Body of pancreas (tissue), 4 donors: Measurements from ENCODE around the gene NRCAM. TPM values are rescaled to one million over a fixed set of nuclear protein-coding genes. Genes with fewer than 3 reads are reported as not detected.
"Not testable (repeated sequence)": the region's sequence is repeated elsewhere in the genome, so short reads cannot be mapped to it uniquely, and the experiment has no call there.

Experiments
- ATAC-seq: fragments of 150-250 bp; one replicate; pipeline ENCODE4 v1.9.1; 2016
- DNase-seq, 4 donors: peaks; one replicate each; pipeline ENCODE4 v3.0.0-alpha.2; 2019
- H3K27ac ChIP-seq, 4 donors: fragments of 200-600 bp; sonication (generic); 1 replicate in 3 of 4; 2 replicates in 1 of 4; pipeline versions ENCODE4 v1.5.1 to v1.6.1; 2016 to 2019; ENCODE audit warnings: mild to moderate bottlenecking in 1 of 4, mixed read lengths in 1 of 4, moderate library complexity in 1 of 4
- H3K27me3 ChIP-seq, 2 donors: fragments of 200-600 bp; sonication (generic); one replicate each; pipeline ENCODE4 v1.6.0; 2016; ENCODE audit warnings: mild to moderate bottlenecking in 1 of 2
- H3K36me3 ChIP-seq, 2 donors: fragments of 200-600 bp; sonication (generic); replicated peaks in 1 of 2; 2 replicates each; pipeline ENCODE4 v1.5.1; 2016; ENCODE audit warnings: low read depth in 2 of 2; ENCODE audit not compliant: insufficient read depth in 1 of 2
- H3K4me1 ChIP-seq: fragments of 200-600 bp; sonication (generic); one replicate; pipeline ENCODE4 v1.6.0; 2016
- H3K4me3 ChIP-seq, 2 donors: fragments of 200-600 bp; sonication (generic); 1 replicate in 1 of 2; 2 replicates in 1 of 2; pipeline ENCODE4 v1.5.1; 2016 to 2019
- H3K9me3 ChIP-seq, 3 donors: fragments of 200-600 bp; sonication (generic); 1 replicate in 2 of 3; 2 replicates in 1 of 3; pipeline ENCODE4 v1.5.1; 2016
- POLR2A ChIP-seq, 3 donors: fragments of 450-650 bp; IDR thresholded peaks; one replicate each; pipeline ENCODE4 v1.6.1; 2016; ENCODE audit warnings: antibody characterized with exemption in 3 of 3, mild to moderate bottlenecking in 2 of 3
- WGBS, 2 donors: methylation state at CpG; one replicate each; pipeline ENCODE4 v1.1.5; 2017; 5-methylcytosine and 5-hydroxymethylcytosine counted together
- intact Hi-C: fragments of 100-400 bp; cut with DNase I; formaldehyde crosslinking; loops from one replicate; pipeline ENCODE4 v1.15.1; 2023
- total RNA-seq, 2 donors: library from RNA; depleted of rRNA; stranded (reverse); fragments of >200 nt; gene quantifications; one replicate each; pipeline ENCODE4 v1.1.0, GENCODE V29; 2016
- TF ChIP-seq, protein P1 (sequence below), 7 experiments: fragments of 450-650 bp in 4 of 7; fragments of 200-600 bp in 3 of 7; sonication (generic) in 3 of 7; IDR thresholded peaks; one replicate each; pipeline ENCODE4 v1.5.1; 2016 to 2019; ENCODE audit warnings: antibody characterized with exemption in 7 of 7

Gene NRCAM
- total RNA-seq, 2 donors from 2014 or later: 39.4 to 49.8 TPM

DNA sequence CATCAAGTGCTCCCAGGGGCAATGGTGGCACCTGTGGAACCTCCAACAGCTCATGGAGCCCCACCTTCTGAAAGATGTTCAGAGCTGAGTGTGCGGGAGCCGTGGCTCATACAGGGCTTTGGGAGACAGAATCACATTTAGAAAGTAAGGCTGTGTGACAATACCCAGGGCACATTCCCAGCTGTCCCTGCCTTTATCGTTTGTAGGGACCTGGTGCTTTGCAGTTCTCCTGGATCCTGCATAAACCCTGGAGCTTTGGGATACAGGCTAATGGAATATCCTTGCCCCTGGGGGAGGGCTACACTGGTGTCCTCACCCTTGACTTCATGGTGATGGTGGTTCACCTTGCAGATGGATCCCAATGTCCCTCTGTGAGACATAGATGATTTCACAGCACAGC lies 191.2 kb downstream of the NRCAM start:
- no peak overlapping the region for H3K27ac ChIP-seq
- no peaks in the 10 kb centered on the region for H3K36me3 ChIP-seq
- H3K27me3 ChIP-seq: no peaks in the 10 kb centered on the region
- DNase-seq (no peak), ATAC-seq (no peak)
- intact Hi-C loops: no loop called here
- H3K4me1 ChIP-seq: peaks cover 30% of the 10 kb centered on the region
- TF ChIP-seq, protein P1, sequence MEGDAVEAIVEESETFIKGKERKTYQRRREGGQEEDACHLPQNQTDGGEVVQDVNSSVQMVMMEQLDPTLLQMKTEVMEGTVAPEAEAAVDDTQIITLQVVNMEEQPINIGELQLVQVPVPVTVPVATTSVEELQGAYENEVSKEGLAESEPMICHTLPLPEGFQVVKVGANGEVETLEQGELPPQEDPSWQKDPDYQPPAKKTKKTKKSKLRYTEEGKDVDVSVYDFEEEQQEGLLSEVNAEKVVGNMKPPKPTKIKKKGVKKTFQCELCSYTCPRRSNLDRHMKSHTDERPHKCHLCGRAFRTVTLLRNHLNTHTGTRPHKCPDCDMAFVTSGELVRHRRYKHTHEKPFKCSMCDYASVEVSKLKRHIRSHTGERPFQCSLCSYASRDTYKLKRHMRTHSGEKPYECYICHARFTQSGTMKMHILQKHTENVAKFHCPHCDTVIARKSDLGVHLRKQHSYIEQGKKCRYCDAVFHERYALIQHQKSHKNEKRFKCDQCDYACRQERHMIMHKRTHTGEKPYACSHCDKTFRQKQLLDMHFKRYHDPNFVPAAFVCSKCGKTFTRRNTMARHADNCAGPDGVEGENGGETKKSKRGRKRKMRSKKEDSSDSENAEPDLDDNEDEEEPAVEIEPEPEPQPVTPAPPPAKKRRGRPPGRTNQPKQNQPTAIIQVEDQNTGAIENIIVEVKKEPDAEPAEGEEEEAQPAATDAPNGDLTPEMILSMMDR (IDR thresholded peaks at IDR 0.05): no peak
- no peak for TF ChIP-seq POLR2A (IDR thresholded peaks at IDR 0.05)
- H3K4me3 ChIP-seq: no peak overlapping the region
- WGBS, 2 donors: 81 to 98% methylated on average over 3 of the region's 3 CpGs
- no peaks in the 10 kb centered on the region for H3K9me3 ChIP-seq

DNA sequence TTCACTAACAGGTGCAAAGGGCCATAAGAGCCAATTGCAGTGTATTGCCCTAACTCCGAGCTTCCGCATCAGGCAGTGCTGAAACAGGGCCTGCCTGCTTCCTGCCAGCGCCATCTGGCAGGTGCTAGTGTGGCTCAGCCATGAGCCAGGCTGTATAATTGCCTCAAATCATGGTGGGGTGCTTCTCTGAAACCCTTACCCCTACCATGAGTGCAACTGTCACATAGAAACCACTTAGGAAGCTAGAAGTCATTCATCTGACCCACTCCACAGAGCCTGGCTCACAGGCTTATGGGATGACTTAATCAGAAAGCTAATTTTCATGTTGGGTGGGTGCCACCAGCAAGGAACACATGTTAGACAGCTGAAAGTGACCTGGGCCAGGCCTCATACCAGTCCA lies 192.8 kb downstream of the NRCAM start:
- ATAC-seq (peak; percentile 40), DNase-seq (peak; percentile 23 to 59 (median 30))
- 80 to 95% methylated on average over 3 of the region's 3 CpGs for WGBS, 2 donors
- H3K36me3 ChIP-seq: no peaks in the 10 kb centered on the region
- intact Hi-C loops: no loop called here
- peaks cover 22% of the 10 kb centered on the region for H3K4me1 ChIP-seq
- H3K9me3 ChIP-seq: no peaks in the 10 kb centered on the region
- H3K27ac ChIP-seq: no peak overlapping the region
- no peaks in the 10 kb centered on the region for H3K27me3 ChIP-seq
- no peak overlapping the region for H3K4me3 ChIP-seq
- TF ChIP-seq POLR2A (IDR thresholded peaks at IDR 0.05): no peak
- TF ChIP-seq, protein P1 (IDR thresholded peaks at IDR 0.05): no peak

DNA sequence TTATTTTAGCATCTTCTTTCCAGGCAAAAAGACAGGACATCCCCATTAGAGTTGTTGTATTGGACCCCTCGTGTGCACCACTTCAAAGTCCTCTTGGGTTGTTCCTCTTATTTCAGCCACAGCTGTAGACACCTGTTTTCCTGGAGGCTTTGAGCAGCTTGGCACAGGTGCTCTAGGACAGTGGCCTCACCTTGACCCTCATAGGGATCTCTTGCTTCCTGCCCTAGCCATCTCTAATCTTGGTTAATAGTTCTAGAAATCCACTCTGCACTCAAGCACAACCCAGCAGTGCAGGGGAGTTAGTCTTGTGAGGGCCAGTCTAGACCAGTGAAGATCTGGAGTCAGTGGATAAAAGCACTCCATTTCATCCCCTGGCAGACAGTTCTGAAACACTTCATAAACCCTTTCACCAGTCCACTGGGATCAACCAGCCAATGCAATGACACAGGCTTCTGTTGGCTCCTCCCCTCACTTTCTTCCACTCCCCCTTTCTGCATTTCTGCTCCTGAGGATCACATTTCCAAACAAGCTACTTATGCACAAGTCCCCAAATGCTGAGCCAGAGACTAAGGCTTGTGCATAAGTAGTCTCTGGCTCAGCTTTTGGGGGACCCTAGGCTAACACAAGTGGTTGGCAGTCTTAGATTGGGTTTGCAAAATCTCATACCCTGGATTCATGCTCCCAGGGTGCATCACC lies 194.5 kb downstream of the NRCAM start:
- Histone ChIP-seq H3K4me1 (peaks cover 19% of the 10 kb centered on the region), H3K27me3 (no peaks in the 10 kb centered on the region), H3K36me3 (no peaks in the 10 kb centered on the region), H3K9me3 (no peaks in the 10 kb centered on the region), H3K27ac (no peak overlapping the region), H3K4me3 (no peak overlapping the region)
- TF ChIP-seq, protein P1 (IDR thresholded peaks at IDR 0.05): no peak
- no peak for TF ChIP-seq POLR2A (IDR thresholded peaks at IDR 0.05)
- ATAC-seq (no peak), DNase-seq (no peak)
- intact Hi-C loops: no loop called here
- WGBS, 2 donors: 82 to 95% methylated on average over 1 of the region's 1 CpG

DNA sequence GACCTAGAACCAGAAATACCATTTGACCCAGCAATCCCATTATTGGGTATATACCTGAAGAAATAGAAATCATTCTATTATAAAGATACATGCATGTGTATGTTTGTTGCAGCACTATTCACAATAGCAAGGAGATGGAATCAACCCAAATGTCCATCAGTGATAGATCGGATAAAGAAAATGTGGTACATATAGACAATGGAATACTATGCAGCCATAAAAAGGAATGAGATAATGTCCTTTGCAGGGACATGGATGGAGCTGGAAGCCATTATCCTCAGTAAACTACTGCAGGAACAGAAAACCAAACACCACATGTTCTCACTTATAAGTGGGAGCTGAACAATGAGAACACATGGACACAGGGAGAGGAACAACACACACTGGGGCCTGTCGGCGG lies 196.8 kb downstream of the NRCAM start:
- intact Hi-C loops: not testable (repeated sequence)

DNA sequence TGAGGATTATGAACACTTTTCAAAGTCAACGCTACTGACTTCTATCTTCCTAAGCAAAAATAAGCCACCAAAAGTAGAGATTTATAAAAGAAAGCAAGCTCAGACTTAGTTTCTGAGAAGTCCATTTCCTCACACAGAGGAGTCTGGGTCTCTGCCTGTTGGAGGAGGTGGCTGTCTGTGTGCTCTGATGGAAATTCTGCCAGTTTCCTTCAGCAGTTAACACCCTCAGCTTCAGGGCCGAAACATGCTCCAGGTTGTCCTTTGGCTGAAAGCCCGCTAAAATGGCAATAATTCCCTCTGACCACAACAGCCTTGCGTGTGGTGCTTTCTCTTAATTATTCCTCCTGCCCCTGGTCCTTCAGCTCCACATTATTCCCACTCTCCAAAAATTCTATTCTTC lies 198.3 kb downstream of the NRCAM start:
- H3K9me3 ChIP-seq: no peaks in the 10 kb centered on the region
- TF ChIP-seq POLR2A (IDR thresholded peaks at IDR 0.05): no peak
- TF ChIP-seq, protein P1 (IDR thresholded peaks at IDR 0.05): no peak
- H3K4me1 ChIP-seq: peaks cover 3% of the 10 kb centered on the region
- peak in 3 of 4 donors; percentile 19 to 47 (median 29) for DNase-seq
- H3K27me3 ChIP-seq: no peaks in the 10 kb centered on the region
- 61 to 65% methylated on average over 4 of the region's 4 CpGs for WGBS, 2 donors
- H3K4me3 ChIP-seq: no peak overlapping the region
- intact Hi-C loops: no loop called here
- no peaks in the 10 kb centered on the region for H3K36me3 ChIP-seq
- no peak overlapping the region for H3K27ac ChIP-seq
- no peak for ATAC-seq

More for the DNA sequence above, 196.8 kb downstream of the NRCAM start:
- not testable (repeated sequence) for H3K36me3 ChIP-seq, DNase-seq, H3K4me3 ChIP-seq, H3K27me3 ChIP-seq, ATAC-seq, H3K9me3 ChIP-seq, H3K4me1 ChIP-seq, H3K27ac ChIP-seq
- 91 to 98% methylated on average over 3 of the region's 3 CpGs for WGBS, 2 donors
